H9 (cell line): ENCODE data around the gene SMC2. TPM values are rescaled to one million over a fixed set of nuclear protein-coding genes. Genes with fewer than 3 reads are reported as not detected.
A peak's percentile ranks its signal among the peaks of the same experiment; 100 is the strongest.

Source experiments
- DNase-seq: peaks from one replicate; pipeline ENCODE4 v3.0.0-alpha.2; 2017
- H2AFZ ChIP-seq: one replicate; pipeline ENCODE4 v1.6.1; 2013; ENCODE audit warnings: mild to moderate bottlenecking, low read length, control low read depth, moderate library complexity
- H2AK5ac ChIP-seq: 2 replicates; pipeline ENCODE4 v1.6.1; 2013; ENCODE audit warnings: low read length, control low read depth, mixed read lengths; ENCODE audit not compliant: insufficient read length
- H2BK120ac ChIP-seq: one replicate; pipeline ENCODE4 v1.6.1; 2013; ENCODE audit warnings: low read depth, mild to moderate bottlenecking, low read length, control low read depth, inconsistent platforms; ENCODE audit not compliant: poor library complexity, severe bottlenecking
- H2BK12ac ChIP-seq: 2 replicates; pipeline ENCODE4 v1.6.1; 2013; ENCODE audit warnings: low read length, control low read depth, mixed read lengths, low read depth; ENCODE audit not compliant: insufficient read length
- H2BK15ac ChIP-seq: 2 replicates; pipeline ENCODE4 v1.6.1; 2013; ENCODE audit warnings: low read depth, low read length, control low read depth
- H2BK20ac ChIP-seq: one replicate; pipeline ENCODE4 v1.6.1; 2013; ENCODE audit warnings: low read depth, mild to moderate bottlenecking, low read length, control low read depth, inconsistent platforms; ENCODE audit not compliant: poor library complexity, severe bottlenecking
- H2BK5ac ChIP-seq: 2 replicates; pipeline ENCODE4 v1.6.1; 2013; ENCODE audit warnings: low read length, control low read depth, mixed read lengths; ENCODE audit not compliant: insufficient read length
- H3K14ac ChIP-seq: 2 replicates; pipeline ENCODE4 v1.6.1; 2013; ENCODE audit warnings: low read length, control low read depth; ENCODE audit not compliant: insufficient read depth
- H3K18ac ChIP-seq: 2 replicates; pipeline ENCODE4 v1.6.1; 2013; ENCODE audit warnings: low read depth, mild to moderate bottlenecking, mixed read lengths, low read length, control low read depth; ENCODE audit not compliant: insufficient read length
- H3K23ac ChIP-seq: 2 replicates; pipeline ENCODE4 v1.6.1; 2013; ENCODE audit warnings: low read length, control low read depth, mixed read lengths, low read depth; ENCODE audit not compliant: insufficient read length
- H3K23me2 ChIP-seq: 2 replicates; pipeline ENCODE4 v1.6.1; 2013; ENCODE audit warnings: low read depth, mild to moderate bottlenecking, mixed read lengths, low read length, control low read depth; ENCODE audit not compliant: insufficient read length, poor library complexity, severe bottlenecking
- H3K27ac ChIP-seq: 2 replicates; pipeline ENCODE4 v1.5.1; 2013; ENCODE audit warnings: low read length, control low read depth, mixed read lengths, low read depth; ENCODE audit not compliant: insufficient read length
- H3K27me3 ChIP-seq: 2 replicates; pipeline ENCODE4 v1.6.1; 2013; ENCODE audit warnings: low read length, control low read depth, inconsistent platforms; ENCODE audit not compliant: insufficient read depth
- H3K4ac ChIP-seq: 2 replicates; pipeline ENCODE4 v1.6.1; 2013; ENCODE audit warnings: low read depth, mild to moderate bottlenecking, control low read depth, inconsistent platforms, low read length, moderate library complexity
- H3K4me1 ChIP-seq: 2 replicates; pipeline ENCODE4 v1.6.1; 2013; ENCODE audit warnings: low read length, control low read depth, inconsistent platforms; ENCODE audit not compliant: insufficient read depth
- H3K4me2 ChIP-seq: 2 replicates; pipeline ENCODE4 v1.6.1; 2013; ENCODE audit warnings: low read length, control low read depth, mixed read lengths; ENCODE audit not compliant: insufficient read length, insufficient read depth
- H3K56ac ChIP-seq: 2 replicates; pipeline ENCODE4 v1.6.1; 2013; ENCODE audit warnings: low read depth, mild to moderate bottlenecking, mixed read lengths, low read length, control low read depth; ENCODE audit not compliant: insufficient read length
- H3K79me1 ChIP-seq: 2 replicates; pipeline ENCODE4 v1.6.1; 2013; ENCODE audit warnings: low read depth, mild to moderate bottlenecking, moderate library complexity, low read length, control low read depth, inconsistent platforms; ENCODE audit not compliant: insufficient read depth, poor library complexity, severe bottlenecking
- H3K79me2 ChIP-seq: 2 replicates; pipeline ENCODE4 v1.6.1; 2013; ENCODE audit warnings: low read length, control low read depth, inconsistent platforms; ENCODE audit not compliant: insufficient read depth
- H3K9ac ChIP-seq: 2 replicates; pipeline ENCODE4 v1.6.1; 2013; ENCODE audit warnings: low read length, control low read depth, mixed read lengths; ENCODE audit not compliant: insufficient read length; ENCODE audit errors: extremely low read depth
- H3K9me3 ChIP-seq: one replicate; pipeline ENCODE4 v1.6.1; 2013; ENCODE audit warnings: low read depth, low read length, inconsistent platforms; ENCODE audit not compliant: control insufficient read depth
- H3T11ph ChIP-seq: one replicate; pipeline ENCODE4 v1.6.1; 2013; ENCODE audit warnings: mild to moderate bottlenecking, low read length, control low read depth, inconsistent platforms
- H4K20me1 ChIP-seq: one replicate; pipeline ENCODE4 v1.6.1; 2013; ENCODE audit not compliant: control insufficient read depth, insufficient read length, insufficient read depth
- H4K5ac ChIP-seq: 2 replicates; pipeline ENCODE4 v1.6.1; 2013; ENCODE audit warnings: low read depth, mild to moderate bottlenecking, mixed read lengths, low read length, control low read depth; ENCODE audit not compliant: insufficient read length
- H4K8ac ChIP-seq: replicated peaks from 2 replicates; pipeline ENCODE4 v1.6.1; 2013; ENCODE audit warnings: low read length, control low read depth, mixed read lengths, low read depth; ENCODE audit not compliant: insufficient read length
- H4K91ac ChIP-seq: 2 replicates; pipeline ENCODE4 v1.6.1; 2013; ENCODE audit warnings: low read depth, mild to moderate bottlenecking, moderate library complexity, mixed read lengths, low read length, control low read depth; ENCODE audit not compliant: insufficient read length
- H3K27ac Mint-ChIP-seq, 3 experiments: 2 replicates in 2 of 3; 3 replicates in 1 of 3; pipeline ENCODE4 v1.8.0; 2020 to 2021; ENCODE audit warnings: mixed read lengths in 3 of 3, mild to moderate bottlenecking in 1 of 3, moderate library complexity in 1 of 3
- H3K27me3 Mint-ChIP-seq: 2 replicates; pipeline ENCODE4 v1.8.0; 2021; ENCODE audit warnings: low read depth, mild to moderate bottlenecking, moderate library complexity, mixed read lengths
- H3K36me3 Mint-ChIP-seq, 3 experiments: 2 replicates in 2 of 3; 3 replicates in 1 of 3; pipeline ENCODE4 v1.8.0; 2020 to 2021; ENCODE audit warnings: low read depth in 3 of 3, mixed read lengths in 3 of 3; ENCODE audit not compliant: insufficient read depth in 1 of 3
- H3K4me1 Mint-ChIP-seq, 2 experiments: 2 replicates each; pipeline ENCODE4 v1.8.0; 2020; ENCODE audit warnings: mixed read lengths in 2 of 2
- H3K4me3 Mint-ChIP-seq, 2 experiments: 2 replicates in 1 of 2; 3 replicates in 1 of 2; pipeline ENCODE4 v1.8.0; 2020 to 2021; ENCODE audit warnings: mild to moderate bottlenecking in 2 of 2, mixed read lengths in 2 of 2, moderate library complexity in 1 of 2
- H3K9me3 Mint-ChIP-seq, 2 experiments: 2 replicates in 1 of 2; 3 replicates in 1 of 2; pipeline ENCODE4 v1.8.0; 2020; ENCODE audit warnings: mild to moderate bottlenecking in 2 of 2, mixed read lengths in 2 of 2, moderate library complexity in 1 of 2
- CTCF ChIP-seq: fragments of 200-600 bp; sonication (generic); conservative IDR thresholded peaks from 3 replicates; pipeline ENCODE4 v1.8.0; 2021; ENCODE audit warnings: antibody characterized with exemption, mild to moderate bottlenecking
- WGBS: extraction: QIAGEN DNeasy Blood & Tissue Kit; methylation state at CpG from one replicate; pipeline ENCODE4 v1.1.7; 2013; ENCODE audit warnings: missing lambda C conversion rate, low lambda C conversion rate, mixed read lengths; ENCODE audit not compliant: insufficient read length; ENCODE audit errors: extremely low coverage; 5-methylcytosine and 5-hydroxymethylcytosine counted together
- total RNA-seq: library from RNA; stranded (reverse); gene quantifications from 2 replicates; pipeline ENCODE4 v1.2.1, GENCODE V29; 2021

Gene SMC2
- total RNA-seq, 1 experiment from 2014 or later, result 47.0 TPM

- no peak overlapping the region for H3T11ph ChIP-seq
- no CpG with 5 or more reads among the region's 4 CpGs for WGBS
- no peak overlapping the region for H3K18ac ChIP-seq
- H2BK20ac ChIP-seq, result no peak overlapping the region
- no peak overlapping the region for H4K91ac ChIP-seq
- no peak overlapping the region for H3K4ac ChIP-seq
- H3K4me2 ChIP-seq, result no peak overlapping the region
- Mint-ChIP-seq H3K36me3 (no peaks in the 10 kb centered on the region; a peak in 2 of 7 replicates), H3K9me3 (no peaks in the 10 kb centered on the region), H3K27me3 (no peaks in the 10 kb centered on the region), H3K4me1 (peaks cover 23 to 29% of the 10 kb centered on the region in 2 experiments), H3K27ac (peak overlapping the region in 2 of 3 experiments; percentile 1 to 54; a peak in 4 of 7 replicates), H3K4me3 (no peak overlapping the region)
- H2BK5ac ChIP-seq, result no peak overlapping the region
- no peak overlapping the region for H3K56ac ChIP-seq
- H3K23me2 ChIP-seq, result peaks cover 3% of the 10 kb centered on the region
- H3K4me1 ChIP-seq, result peaks cover 4% of the 10 kb centered on the region; the same call in 1 of the 2 replicates
- H2BK120ac ChIP-seq, result no peak overlapping the region
- no peak; the same call in 2 of the 3 replicates for TF ChIP-seq CTCF
- no peak overlapping the region for H2AK5ac ChIP-seq
- H3K9me3 ChIP-seq, result no peaks in the 10 kb centered on the region
- no peak overlapping the region for H4K5ac ChIP-seq
- no peak overlapping the region for H2BK15ac ChIP-seq
- H3K79me1 ChIP-seq, result no peaks in the 10 kb centered on the region
- peaks cover 3% of the 10 kb centered on the region; the same call in 1 of the 2 replicates for H3K79me2 ChIP-seq
- H3K9ac ChIP-seq, result no peak overlapping the region
- H4K8ac ChIP-seq, result no peak overlapping the region
- H3K23ac ChIP-seq, result no peak overlapping the region
- no peaks in the 10 kb centered on the region for H4K20me1 ChIP-seq
- DNase-seq, result no peak
- H3K14ac ChIP-seq, result no peak overlapping the region
- no peak overlapping the region for H3K27ac ChIP-seq
- no peak overlapping the region for H2AFZ ChIP-seq
- H2BK12ac ChIP-seq, result no peak overlapping the region
- H3K27me3 ChIP-seq, result no peaks in the 10 kb centered on the region
Observed at GRCh38 chr9:104091708-104092107, 2.4 kb upstream of the SMC2 start.
